GM12891 (cell line): ENCODE measurements around the gene ADGRB3.

Source experiments
- DNase-seq: peaks from one replicate; pipeline ENCODE4 v3.0.0; 2011; ENCODE audit warnings: low spot score; ENCODE audit not compliant: insufficient read length
- FAIRE-seq: peaks from 2 replicates; lab custom pipeline; 2011; peaks lifted over from hg19 to GRCh38; lab: Jason Lieb, UNC
- PAX5 ChIP-seq: IDR thresholded peaks from 2 replicates; pipeline ENCODE4 v1.6.1; 2011; ENCODE audit warnings: low read length, moderate library complexity, mild to moderate bottlenecking; ENCODE audit not compliant: insufficient read depth, severe bottlenecking
- POLR2A ChIP-seq: IDR thresholded peaks from 2 replicates; pipeline ENCODE4 v1.6.1; 2011; ENCODE audit warnings: low read depth, low read length, control low read depth
- POLR2AphosphoS5 ChIP-seq: IDR thresholded peaks from 2 replicates; pipeline ENCODE4 v1.6.1; 2011; ENCODE audit warnings: low read depth, low read length, control low read depth
- POU2F2 ChIP-seq: IDR thresholded peaks from 2 replicates; pipeline ENCODE4 v1.6.1; 2011; ENCODE audit warnings: low read depth, mild to moderate bottlenecking, control low read depth, low read length, moderate library complexity
- SPI1 ChIP-seq: IDR thresholded peaks from 2 replicates; pipeline ENCODE4 v1.6.1; 2011; ENCODE audit warnings: low read depth, low read length, control low read depth
- TAF1 ChIP-seq: IDR thresholded peaks from 2 replicates; pipeline ENCODE4 v1.6.1; 2011; ENCODE audit warnings: low read depth, low read length, control low read depth

ADGRB3 gene

DNA sequence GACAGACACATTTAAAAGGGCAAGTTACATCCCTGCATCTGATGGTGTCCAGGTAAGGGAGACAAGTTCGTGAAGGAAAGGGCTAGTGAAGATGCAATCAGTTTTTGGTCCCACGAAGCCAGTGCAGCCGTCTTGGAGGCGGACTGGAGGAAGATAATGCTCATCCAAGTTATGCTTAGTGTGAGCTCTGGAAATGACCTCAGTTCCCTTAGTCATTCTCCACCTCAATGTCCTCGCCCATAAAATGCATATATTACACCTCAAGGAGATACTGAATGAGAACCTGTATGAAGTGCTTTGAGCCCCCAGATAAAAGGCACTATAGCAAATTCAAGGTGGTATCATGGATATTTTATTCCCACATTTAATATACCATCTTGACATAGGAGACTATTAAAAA is 358.8 kb downstream of the ADGRB3 start:
- DNase-seq (no peak), FAIRE-seq (no peak)
- TF ChIP-seq PAX5 (no peak), POLR2A (no peak), POU2F2 (no peak), TAF1 (no peak), SPI1 (no peak), POLR2AphosphoS5 (no peak)

DNA sequence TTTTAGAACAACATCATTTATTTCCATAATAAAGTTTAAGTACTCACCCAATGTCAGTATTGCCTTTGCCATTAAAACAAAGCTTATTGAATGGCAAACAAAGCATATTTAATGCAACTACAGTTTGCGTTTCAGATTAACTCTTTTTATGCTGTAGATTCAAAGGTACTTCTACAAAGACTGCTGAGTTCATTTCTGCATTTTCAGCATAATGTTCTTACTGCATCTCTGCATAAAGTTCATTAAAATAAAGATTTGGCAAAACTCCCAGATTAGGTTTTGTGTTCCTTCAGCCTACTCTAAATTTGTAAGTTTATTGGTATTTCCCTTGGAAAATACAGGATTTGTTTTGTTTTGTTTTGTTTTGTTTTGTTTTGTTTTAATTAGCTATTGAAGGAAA is 359.4 kb downstream of the ADGRB3 start:
- DNase-seq, result no peak
- TF ChIP-seq PAX5, result no peak
- no peak for TF ChIP-seq POLR2A
- no peak for TF ChIP-seq POU2F2
- TF ChIP-seq POLR2AphosphoS5, result no peak
- no peak for TF ChIP-seq SPI1
- FAIRE-seq, result no peak

DNA sequence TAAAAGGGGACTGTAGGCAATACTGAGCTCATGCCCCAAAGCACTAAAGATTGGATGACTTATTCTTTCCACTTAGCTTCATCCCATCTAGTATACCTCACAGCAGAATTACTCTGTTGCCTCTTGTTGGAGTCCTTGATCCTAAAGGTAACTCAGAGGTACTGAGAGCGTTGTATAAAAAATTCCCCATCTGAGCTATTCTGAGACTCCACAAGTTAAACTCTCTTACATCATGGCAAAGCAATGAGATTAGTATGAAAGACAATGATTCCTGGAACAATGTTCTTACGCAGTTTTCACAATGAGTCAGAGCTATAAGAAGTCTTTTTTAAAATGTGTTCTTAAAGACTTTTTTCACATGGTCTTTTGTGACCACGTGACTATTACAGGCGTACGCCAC is 370.1 kb downstream of the ADGRB3 start:
- TF ChIP-seq PAX5 (no peak), TAF1 (no peak), POU2F2 (no peak), POLR2AphosphoS5 (no peak), SPI1 (no peak), POLR2A (no peak)
- FAIRE-seq, result no peak
- no peak for DNase-seq

DNA sequence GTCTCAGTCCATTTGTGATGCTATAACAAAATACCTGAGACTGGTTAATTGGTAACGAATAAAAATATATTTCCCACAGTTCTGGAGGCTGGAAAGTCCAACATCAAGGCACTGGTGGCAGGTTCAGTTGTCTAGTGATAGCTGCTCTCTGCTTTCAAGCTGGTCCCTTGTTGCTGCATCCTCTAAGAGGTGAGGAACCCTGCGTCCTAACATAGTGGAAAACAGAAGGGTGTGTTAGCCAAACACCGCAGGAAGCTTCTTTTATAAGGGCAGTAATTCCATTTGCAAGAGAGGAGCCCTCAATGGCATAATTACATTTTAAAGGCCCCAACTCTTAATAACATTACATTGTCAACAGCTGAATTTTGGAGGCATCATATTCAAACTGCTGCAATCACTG is 372.7 kb downstream of the ADGRB3 start:
- TF ChIP-seq POU2F2, result no peak
- no peak for TF ChIP-seq POLR2AphosphoS5
- TF ChIP-seq POLR2A, result no peak
- no peak for TF ChIP-seq TAF1
- TF ChIP-seq PAX5, result no peak
- TF ChIP-seq SPI1, result no peak
- FAIRE-seq (no peak), DNase-seq (no peak)

DNA sequence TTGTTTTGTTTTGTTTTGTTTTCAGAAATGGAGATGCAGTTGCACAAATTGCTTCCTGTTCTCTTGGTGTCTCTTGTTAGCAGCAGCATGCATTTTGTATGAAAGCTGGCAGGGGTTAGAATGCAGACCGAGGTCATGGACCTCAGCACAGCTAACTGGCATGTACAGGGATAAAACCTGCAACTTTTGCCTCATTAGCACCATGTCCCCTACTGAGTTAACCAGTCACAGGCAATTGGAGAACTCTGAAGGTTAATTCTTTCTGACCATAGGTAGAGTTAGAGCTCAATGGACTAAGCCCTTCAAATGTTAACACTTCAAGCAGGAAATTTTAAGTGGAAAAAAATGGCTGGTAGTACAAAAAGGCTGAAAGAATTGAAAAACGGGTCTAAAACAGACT is 377.1 kb downstream of the ADGRB3 start:
- FAIRE-seq (no peak), DNase-seq (no peak)
- TF ChIP-seq POU2F2, result no peak
- no peak for TF ChIP-seq TAF1
- TF ChIP-seq SPI1, result no peak
- no peak for TF ChIP-seq PAX5
- TF ChIP-seq POLR2A, result no peak
- TF ChIP-seq POLR2AphosphoS5, result no peak

DNA sequence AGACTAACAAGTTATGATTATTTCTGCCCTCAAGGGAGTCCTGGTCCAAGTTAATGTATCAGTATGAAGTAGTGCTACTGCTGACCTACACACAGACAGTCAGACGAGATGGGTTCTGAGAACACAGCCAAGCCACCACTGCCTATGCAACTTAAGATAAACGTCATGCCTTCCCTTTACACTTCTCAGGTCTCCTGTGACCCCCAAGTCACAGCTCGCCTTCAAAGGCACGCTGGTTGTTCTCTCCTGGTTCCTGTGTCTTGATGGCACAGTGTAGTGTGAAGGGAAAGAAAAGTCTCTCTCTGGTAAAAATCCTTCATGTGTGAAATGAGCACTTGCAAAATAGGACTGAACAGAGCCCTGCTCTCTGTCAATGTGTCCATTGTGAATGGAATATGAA is 377.8 kb downstream of the ADGRB3 start:
- DNase-seq (no peak), FAIRE-seq (no peak)
- TF ChIP-seq PAX5, result no peak
- no peak for TF ChIP-seq POU2F2
- TF ChIP-seq POLR2A, result no peak
- TF ChIP-seq TAF1, result no peak
- no peak for TF ChIP-seq SPI1
- no peak for TF ChIP-seq POLR2AphosphoS5

DNA sequence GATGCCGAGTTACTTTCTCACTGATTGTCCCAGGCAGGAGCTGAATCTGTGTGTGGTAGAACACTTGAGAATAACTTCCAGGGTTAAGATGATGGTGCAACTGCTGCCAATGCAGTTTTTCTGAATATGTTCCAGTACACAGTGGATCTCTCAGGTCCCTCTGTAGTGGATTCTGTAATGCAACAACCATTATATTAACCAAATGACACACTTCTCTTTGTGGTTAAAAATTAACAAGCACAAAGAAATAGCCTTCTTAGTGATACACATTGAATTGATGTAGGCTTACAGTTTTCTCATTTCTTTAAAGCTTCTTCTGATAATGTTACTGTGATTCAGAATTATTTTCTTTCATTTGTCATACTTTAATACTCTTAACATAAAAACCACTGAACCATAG is 383.8 kb downstream of the ADGRB3 start:
- TF ChIP-seq SPI1 (no peak), POLR2A (no peak), POLR2AphosphoS5 (no peak), PAX5 (no peak), POU2F2 (no peak), TAF1 (no peak)
- DNase-seq, result no peak
- no peak for FAIRE-seq

DNA sequence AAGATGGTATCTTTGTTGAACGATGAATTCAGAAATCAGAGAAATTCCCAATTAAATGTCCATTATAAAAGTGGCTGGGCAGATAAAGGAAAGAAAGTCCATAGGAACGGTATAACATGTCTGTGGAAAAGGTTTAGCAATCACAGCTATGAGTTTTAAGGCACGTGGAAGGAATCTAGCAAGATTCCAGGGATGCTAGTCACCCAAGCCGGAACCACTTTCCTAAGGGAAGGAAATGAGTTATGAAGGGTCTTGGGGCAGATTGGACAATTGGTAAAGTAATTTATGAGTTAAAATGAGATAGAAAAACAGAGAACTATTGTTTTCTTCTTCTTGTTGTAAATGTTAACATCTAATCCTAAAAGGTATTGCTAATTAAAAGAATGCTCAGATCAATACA is 384.8 kb downstream of the ADGRB3 start:
- FAIRE-seq, result no peak
- DNase-seq, result no peak
- TF ChIP-seq POLR2A, result no peak
- TF ChIP-seq PAX5, result no peak
- TF ChIP-seq POLR2AphosphoS5, result no peak
- no peak for TF ChIP-seq POU2F2
- TF ChIP-seq TAF1, result no peak
- no peak for TF ChIP-seq SPI1

DNA sequence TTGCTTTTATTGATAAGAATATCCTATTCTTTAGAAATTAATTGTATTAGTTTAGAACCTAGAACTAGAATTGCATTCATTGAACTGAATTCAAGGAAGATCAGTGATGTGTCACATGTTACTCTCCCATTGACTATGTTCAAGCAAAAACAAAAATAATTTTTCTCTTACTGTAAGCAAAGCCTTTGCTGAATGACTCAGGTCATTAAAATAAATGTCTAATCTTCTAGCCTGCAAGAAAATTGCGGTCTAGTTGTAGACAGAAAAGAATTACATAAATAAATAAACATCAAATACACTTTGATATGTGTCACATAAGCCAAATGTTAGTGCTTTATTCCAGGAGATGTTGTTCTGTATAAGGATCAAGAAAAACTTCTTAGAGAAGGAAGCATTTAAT is 387.9 kb downstream of the ADGRB3 start:
- no peak for FAIRE-seq
- no peak for TF ChIP-seq TAF1
- TF ChIP-seq POLR2A, result no peak
- TF ChIP-seq PAX5, result no peak
- no peak for TF ChIP-seq POLR2AphosphoS5
- TF ChIP-seq POU2F2, result no peak
- no peak for TF ChIP-seq SPI1
- DNase-seq, result no peak

DNA sequence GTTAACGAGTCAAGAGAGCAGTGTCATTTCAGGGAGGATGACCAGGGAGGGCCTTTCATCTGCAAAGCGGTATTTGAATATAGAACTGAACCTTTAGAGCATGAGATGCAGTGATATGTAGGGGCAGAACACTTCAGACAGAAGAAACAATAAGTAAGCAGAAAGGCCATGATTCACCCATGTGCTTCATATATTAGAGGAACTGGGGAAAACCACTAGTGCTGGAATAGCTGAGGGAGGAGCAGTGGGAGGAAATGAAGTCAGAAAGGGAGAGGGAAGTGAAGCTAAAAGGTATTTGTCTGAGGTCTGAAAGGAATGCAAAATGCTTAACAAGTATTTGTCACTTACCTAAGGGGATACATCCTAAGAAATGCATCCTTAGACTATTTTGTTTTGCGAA is 391.2 kb downstream of the ADGRB3 start:
- FAIRE-seq, result no peak
- no peak for DNase-seq
- TF ChIP-seq POLR2AphosphoS5 (no peak), SPI1 (no peak), POU2F2 (no peak), PAX5 (no peak), TAF1 (no peak), POLR2A (no peak)
